Upper lobe of left lung (tissue), 4 donors: ENCODE data around the gene ZNF101.

Experiments used
- CTCF ChIP-seq, 6 experiments: fragments of 450-650 bp in 4 of 6; fragments of 200-600 bp in 2 of 6; sonication (generic) in 2 of 6; IDR thresholded peaks; one replicate each; pipeline ENCODE4 v1.5.1; 2016 to 2019; ENCODE audit warnings: antibody characterized with exemption in 6 of 6
- EP300 ChIP-seq, 4 donors: sonication (generic); formaldehyde crosslinking; IDR thresholded peaks; one replicate each; pipeline ENCODE4 v1.5.1; 2017; ENCODE audit warnings: antibody characterized with exemption in 4 of 4, control low read depth in 2 of 4
- POLR2A ChIP-seq, 4 donors: fragments of 450-650 bp; IDR thresholded peaks; one replicate each; pipeline ENCODE4 v1.5.1; 2016 to 2017; ENCODE audit warnings: antibody characterized with exemption in 4 of 4, mild to moderate bottlenecking in 2 of 4
- POLR2AphosphoS5 ChIP-seq, 2 donors: sonication (generic); formaldehyde crosslinking; IDR thresholded peaks; one replicate each; pipeline ENCODE4 v1.5.1; 2017; ENCODE audit warnings: antibody characterized with exemption in 2 of 2

- TF ChIP-seq CTCF (IDR thresholded peaks at IDR 0.05) (no peak), POLR2A (IDR thresholded peaks at IDR 0.05) (no peak), EP300 (IDR thresholded peaks at IDR 0.05) (no peak), POLR2AphosphoS5 (IDR thresholded peaks at IDR 0.05) (no peak)
Measured at GRCh38 chr19:19649155-19649554, 19.5 kb upstream of the ZNF101 start.
